H9 (cell line): ENCODE results near the gene CEP43. TPM values are rescaled to one million over a fixed set of nuclear protein-coding genes. Genes with fewer than 3 reads are reported as not detected.

Source experiments
- DNase-seq: peaks from one replicate; pipeline ENCODE4 v3.0.0-alpha.2; 2017
- H2AFZ ChIP-seq: one replicate; pipeline ENCODE4 v1.6.1; 2013; ENCODE audit warnings: mild to moderate bottlenecking, low read length, control low read depth, moderate library complexity
- H2AK5ac ChIP-seq: 2 replicates; pipeline ENCODE4 v1.6.1; 2013; ENCODE audit warnings: low read length, control low read depth, mixed read lengths; ENCODE audit not compliant: insufficient read length
- H2BK120ac ChIP-seq: one replicate; pipeline ENCODE4 v1.6.1; 2013; ENCODE audit warnings: low read depth, mild to moderate bottlenecking, low read length, control low read depth, inconsistent platforms; ENCODE audit not compliant: poor library complexity, severe bottlenecking
- H2BK12ac ChIP-seq: 2 replicates; pipeline ENCODE4 v1.6.1; 2013; ENCODE audit warnings: low read length, control low read depth, mixed read lengths, low read depth; ENCODE audit not compliant: insufficient read length
- H2BK15ac ChIP-seq: 2 replicates; pipeline ENCODE4 v1.6.1; 2013; ENCODE audit warnings: low read depth, low read length, control low read depth
- H2BK20ac ChIP-seq: one replicate; pipeline ENCODE4 v1.6.1; 2013; ENCODE audit warnings: low read depth, mild to moderate bottlenecking, low read length, control low read depth, inconsistent platforms; ENCODE audit not compliant: poor library complexity, severe bottlenecking
- H2BK5ac ChIP-seq: 2 replicates; pipeline ENCODE4 v1.6.1; 2013; ENCODE audit warnings: low read length, control low read depth, mixed read lengths; ENCODE audit not compliant: insufficient read length
- H3K14ac ChIP-seq: 2 replicates; pipeline ENCODE4 v1.6.1; 2013; ENCODE audit warnings: low read length, control low read depth; ENCODE audit not compliant: insufficient read depth
- H3K18ac ChIP-seq: 2 replicates; pipeline ENCODE4 v1.6.1; 2013; ENCODE audit warnings: low read depth, mild to moderate bottlenecking, mixed read lengths, low read length, control low read depth; ENCODE audit not compliant: insufficient read length
- H3K23ac ChIP-seq: 2 replicates; pipeline ENCODE4 v1.6.1; 2013; ENCODE audit warnings: low read length, control low read depth, mixed read lengths, low read depth; ENCODE audit not compliant: insufficient read length
- H3K23me2 ChIP-seq: 2 replicates; pipeline ENCODE4 v1.6.1; 2013; ENCODE audit warnings: low read depth, mild to moderate bottlenecking, mixed read lengths, low read length, control low read depth; ENCODE audit not compliant: insufficient read length, poor library complexity, severe bottlenecking
- H3K27ac ChIP-seq: 2 replicates; pipeline ENCODE4 v1.5.1; 2013; ENCODE audit warnings: low read length, control low read depth, mixed read lengths, low read depth; ENCODE audit not compliant: insufficient read length
- H3K27me3 ChIP-seq: 2 replicates; pipeline ENCODE4 v1.6.1; 2013; ENCODE audit warnings: low read length, control low read depth, inconsistent platforms; ENCODE audit not compliant: insufficient read depth
- H3K4ac ChIP-seq: 2 replicates; pipeline ENCODE4 v1.6.1; 2013; ENCODE audit warnings: low read depth, mild to moderate bottlenecking, control low read depth, inconsistent platforms, low read length, moderate library complexity
- H3K4me1 ChIP-seq: 2 replicates; pipeline ENCODE4 v1.6.1; 2013; ENCODE audit warnings: low read length, control low read depth, inconsistent platforms; ENCODE audit not compliant: insufficient read depth
- H3K4me2 ChIP-seq: 2 replicates; pipeline ENCODE4 v1.6.1; 2013; ENCODE audit warnings: low read length, control low read depth, mixed read lengths; ENCODE audit not compliant: insufficient read length, insufficient read depth
- H3K56ac ChIP-seq: 2 replicates; pipeline ENCODE4 v1.6.1; 2013; ENCODE audit warnings: low read depth, mild to moderate bottlenecking, mixed read lengths, low read length, control low read depth; ENCODE audit not compliant: insufficient read length
- H3K79me1 ChIP-seq: 2 replicates; pipeline ENCODE4 v1.6.1; 2013; ENCODE audit warnings: low read depth, mild to moderate bottlenecking, moderate library complexity, low read length, control low read depth, inconsistent platforms; ENCODE audit not compliant: insufficient read depth, poor library complexity, severe bottlenecking
- H3K79me2 ChIP-seq: 2 replicates; pipeline ENCODE4 v1.6.1; 2013; ENCODE audit warnings: low read length, control low read depth, inconsistent platforms; ENCODE audit not compliant: insufficient read depth
- H3K9ac ChIP-seq: 2 replicates; pipeline ENCODE4 v1.6.1; 2013; ENCODE audit warnings: low read length, control low read depth, mixed read lengths; ENCODE audit not compliant: insufficient read length; ENCODE audit errors: extremely low read depth
- H3K9me3 ChIP-seq: one replicate; pipeline ENCODE4 v1.6.1; 2013; ENCODE audit warnings: low read depth, low read length, inconsistent platforms; ENCODE audit not compliant: control insufficient read depth
- H3T11ph ChIP-seq: one replicate; pipeline ENCODE4 v1.6.1; 2013; ENCODE audit warnings: mild to moderate bottlenecking, low read length, control low read depth, inconsistent platforms
- H4K20me1 ChIP-seq: one replicate; pipeline ENCODE4 v1.6.1; 2013; ENCODE audit not compliant: control insufficient read depth, insufficient read length, insufficient read depth
- H4K5ac ChIP-seq: 2 replicates; pipeline ENCODE4 v1.6.1; 2013; ENCODE audit warnings: low read depth, mild to moderate bottlenecking, mixed read lengths, low read length, control low read depth; ENCODE audit not compliant: insufficient read length
- H4K8ac ChIP-seq: replicated peaks from 2 replicates; pipeline ENCODE4 v1.6.1; 2013; ENCODE audit warnings: low read length, control low read depth, mixed read lengths, low read depth; ENCODE audit not compliant: insufficient read length
- H4K91ac ChIP-seq: 2 replicates; pipeline ENCODE4 v1.6.1; 2013; ENCODE audit warnings: low read depth, mild to moderate bottlenecking, moderate library complexity, mixed read lengths, low read length, control low read depth; ENCODE audit not compliant: insufficient read length
- H3K27ac Mint-ChIP-seq, 3 experiments: 2 replicates in 2 of 3; 3 replicates in 1 of 3; pipeline ENCODE4 v1.8.0; 2020 to 2021; ENCODE audit warnings: mixed read lengths in 3 of 3, mild to moderate bottlenecking in 1 of 3, moderate library complexity in 1 of 3
- H3K27me3 Mint-ChIP-seq: 2 replicates; pipeline ENCODE4 v1.8.0; 2021; ENCODE audit warnings: low read depth, mild to moderate bottlenecking, moderate library complexity, mixed read lengths
- H3K36me3 Mint-ChIP-seq, 3 experiments: 2 replicates in 2 of 3; 3 replicates in 1 of 3; pipeline ENCODE4 v1.8.0; 2020 to 2021; ENCODE audit warnings: low read depth in 3 of 3, mixed read lengths in 3 of 3; ENCODE audit not compliant: insufficient read depth in 1 of 3
- H3K4me1 Mint-ChIP-seq, 2 experiments: 2 replicates each; pipeline ENCODE4 v1.8.0; 2020; ENCODE audit warnings: mixed read lengths in 2 of 2
- H3K4me3 Mint-ChIP-seq, 2 experiments: 2 replicates in 1 of 2; 3 replicates in 1 of 2; pipeline ENCODE4 v1.8.0; 2020 to 2021; ENCODE audit warnings: mild to moderate bottlenecking in 2 of 2, mixed read lengths in 2 of 2, moderate library complexity in 1 of 2
- H3K9me3 Mint-ChIP-seq, 2 experiments: 2 replicates in 1 of 2; 3 replicates in 1 of 2; pipeline ENCODE4 v1.8.0; 2020; ENCODE audit warnings: mild to moderate bottlenecking in 2 of 2, mixed read lengths in 2 of 2, moderate library complexity in 1 of 2
- WGBS: extraction: QIAGEN DNeasy Blood & Tissue Kit; methylation state at CpG from one replicate; pipeline ENCODE4 v1.1.7; 2013; ENCODE audit warnings: missing lambda C conversion rate, low lambda C conversion rate, mixed read lengths; ENCODE audit not compliant: insufficient read length; ENCODE audit errors: extremely low coverage; 5-methylcytosine and 5-hydroxymethylcytosine counted together
- total RNA-seq: library from RNA; stranded (reverse); gene quantifications from 2 replicates; pipeline ENCODE4 v1.2.1, GENCODE V29; 2021
- TF ChIP-seq, protein P1 (sequence below): fragments of 200-600 bp; sonication (generic); conservative IDR thresholded peaks from 3 replicates; pipeline ENCODE4 v1.8.0; 2021; ENCODE audit warnings: antibody characterized with exemption, mild to moderate bottlenecking

Gene CEP43
- total RNA-seq, 1 experiment from 2014 or later, result 33.6 TPM

DNA sequence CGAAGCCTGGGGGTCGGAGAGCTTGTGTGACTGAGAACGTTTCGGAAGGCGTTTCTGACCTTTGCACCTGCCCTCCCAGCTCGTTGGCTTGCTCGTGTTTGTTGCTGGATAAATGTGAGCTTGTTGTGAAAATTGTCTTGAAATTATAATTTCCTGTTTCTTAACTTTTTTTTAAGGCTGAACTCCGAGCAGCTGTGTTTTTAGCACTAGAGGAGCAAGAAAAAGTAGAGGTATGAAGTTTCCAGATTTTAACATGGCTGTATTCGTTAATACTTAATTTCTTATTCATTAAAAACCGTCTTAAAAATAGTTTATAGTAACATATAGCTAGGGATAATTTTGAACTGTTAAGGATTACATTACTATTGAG, 672 bp downstream of the CEP43 start:
- Histone ChIP-seq H3K27ac (no peak overlapping the region), H3K4me1 (peaks cover 4% of the 10 kb centered on the region; the same call in 1 of the 2 replicates), H3K9me3 (no peaks in the 10 kb centered on the region), H3K27me3 (no peaks in the 10 kb centered on the region), H3T11ph (no peak overlapping the region), H4K8ac (no peak overlapping the region), H3K4me2 (peak overlapping the region; percentile 92), H3K23me2 (peaks cover 8% of the 10 kb centered on the region), H2AK5ac (no peak overlapping the region), H3K79me1 (peaks cover 9% of the 10 kb centered on the region), H3K9ac (peak overlapping the region; percentile 87), H2BK5ac (no peak overlapping the region), H2AFZ (no peak overlapping the region), H4K5ac (no peak overlapping the region), H4K20me1 (no peaks in the 10 kb centered on the region), H3K14ac (no peak overlapping the region), H2BK12ac (no peak overlapping the region), H3K56ac (no peak overlapping the region), H3K18ac (no peak overlapping the region), H2BK20ac (no peak overlapping the region), H4K91ac (no peak overlapping the region), H3K4ac (no peak overlapping the region), H3K23ac (no peak overlapping the region), H2BK15ac (no peak overlapping the region), H2BK120ac (no peak overlapping the region), H3K79me2 (peaks cover 11% of the 10 kb centered on the region; the same call in 1 of the 2 replicates)
- Mint-ChIP-seq H3K36me3 (peaks cover 14 to 41% (median 36%) of the 10 kb centered on the region in 3 experiments), H3K9me3 (no peaks in the 10 kb centered on the region), H3K27me3 (no peaks in the 10 kb centered on the region), H3K4me1 (peaks cover 21 to 25% of the 10 kb centered on the region in 2 experiments), H3K4me3 (peak overlapping the region; percentile 85 to 94), H3K27ac (peak overlapping the region in 2 of 3 experiments; percentile 68 to 80; a peak in 3 of 7 replicates)
- TF ChIP-seq, protein P1, sequence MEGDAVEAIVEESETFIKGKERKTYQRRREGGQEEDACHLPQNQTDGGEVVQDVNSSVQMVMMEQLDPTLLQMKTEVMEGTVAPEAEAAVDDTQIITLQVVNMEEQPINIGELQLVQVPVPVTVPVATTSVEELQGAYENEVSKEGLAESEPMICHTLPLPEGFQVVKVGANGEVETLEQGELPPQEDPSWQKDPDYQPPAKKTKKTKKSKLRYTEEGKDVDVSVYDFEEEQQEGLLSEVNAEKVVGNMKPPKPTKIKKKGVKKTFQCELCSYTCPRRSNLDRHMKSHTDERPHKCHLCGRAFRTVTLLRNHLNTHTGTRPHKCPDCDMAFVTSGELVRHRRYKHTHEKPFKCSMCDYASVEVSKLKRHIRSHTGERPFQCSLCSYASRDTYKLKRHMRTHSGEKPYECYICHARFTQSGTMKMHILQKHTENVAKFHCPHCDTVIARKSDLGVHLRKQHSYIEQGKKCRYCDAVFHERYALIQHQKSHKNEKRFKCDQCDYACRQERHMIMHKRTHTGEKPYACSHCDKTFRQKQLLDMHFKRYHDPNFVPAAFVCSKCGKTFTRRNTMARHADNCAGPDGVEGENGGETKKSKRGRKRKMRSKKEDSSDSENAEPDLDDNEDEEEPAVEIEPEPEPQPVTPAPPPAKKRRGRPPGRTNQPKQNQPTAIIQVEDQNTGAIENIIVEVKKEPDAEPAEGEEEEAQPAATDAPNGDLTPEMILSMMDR, result no peak
- no peak for DNase-seq
- no CpG with 5 or more reads among the region's 10 CpGs for WGBS
